IPS-15b (cell line): ENCODE results near the gene ADCY6.
"Not testable (repeated sequence)": the region's sequence is repeated elsewhere in the genome, so short reads cannot be mapped to it uniquely, and the experiment has no call there.

Experiments
- H3K27me3 ChIP-seq: one replicate; pipeline ENCODE4 v1.6.1; 2013; ENCODE audit warnings: low read length; ENCODE audit not compliant: control insufficient read depth, insufficient read depth
- H3K36me3 ChIP-seq: one replicate; pipeline ENCODE4 v1.6.1; 2013; ENCODE audit warnings: low read length; ENCODE audit not compliant: control insufficient read depth, insufficient read depth
- H3K4me1 ChIP-seq: one replicate; pipeline ENCODE4 v1.6.1; 2013; ENCODE audit warnings: mild to moderate bottlenecking, low read length; ENCODE audit not compliant: control insufficient read depth, insufficient read depth
- H3K4me3 ChIP-seq: one replicate; pipeline ENCODE4 v1.5.1; 2013; ENCODE audit warnings: low read depth, low read length
- H3K9ac ChIP-seq: one replicate; pipeline ENCODE4 v1.6.1; 2013; ENCODE audit warnings: low read depth, mild to moderate bottlenecking, low read length
- H3K9me3 ChIP-seq: one replicate; pipeline ENCODE4 v1.6.1; 2013; ENCODE audit warnings: mild to moderate bottlenecking, low read length; ENCODE audit not compliant: control insufficient read depth, insufficient read depth

ADCY6 gene

DNA sequence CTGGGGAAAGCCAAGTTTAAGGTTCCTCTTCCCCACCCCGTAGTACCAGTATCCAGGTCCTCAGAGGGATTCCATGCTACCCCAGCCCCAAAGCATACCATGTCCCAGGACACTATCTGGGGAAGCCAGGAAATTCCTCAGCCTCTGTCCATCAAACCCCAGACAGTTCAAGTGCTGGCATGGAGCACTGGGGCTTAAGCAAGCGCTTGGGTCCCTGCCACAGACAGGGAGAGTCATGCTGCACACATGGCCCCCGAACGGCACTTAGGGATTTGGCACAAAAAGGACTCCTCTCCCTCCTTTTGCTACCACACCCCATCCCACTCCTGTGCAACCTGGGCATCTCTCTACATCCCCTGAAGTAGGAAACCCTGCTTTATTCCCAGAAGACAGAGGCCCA, 21.8 kb downstream of the ADCY6 start:
- Histone ChIP-seq H3K9ac (no peak overlapping the region), H3K4me3 (no peak overlapping the region), H3K9me3 (no peaks in the 10 kb centered on the region), H3K4me1 (peaks cover 13% of the 10 kb centered on the region), H3K27me3 (no peaks in the 10 kb centered on the region), H3K36me3 (peaks cover 14% of the 10 kb centered on the region)

DNA sequence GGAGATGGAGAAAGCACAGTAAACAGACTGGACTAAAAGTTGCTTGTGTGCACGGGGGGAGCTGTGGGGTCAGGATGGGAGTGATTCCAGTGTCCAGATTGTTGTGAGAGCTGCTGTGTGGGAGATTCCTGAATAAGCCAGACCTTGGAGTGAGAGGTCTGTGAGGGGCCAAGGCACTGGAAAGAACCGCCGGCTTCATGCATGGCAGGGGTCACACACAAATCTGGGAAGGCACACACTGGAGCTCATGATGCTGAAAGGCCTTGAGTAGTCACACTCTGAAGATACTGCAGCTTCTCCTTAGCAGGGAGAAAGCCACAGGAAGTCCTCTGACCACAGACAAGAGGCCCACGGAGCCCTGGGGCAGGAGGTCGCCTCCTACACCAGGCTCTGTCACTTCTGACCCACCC, 23.1 kb downstream of the ADCY6 start:
- Histone ChIP-seq H3K4me1 (peaks cover 13% of the 10 kb centered on the region), H3K9ac (no peak overlapping the region), H3K4me3 (no peak overlapping the region), H3K9me3 (no peaks in the 10 kb centered on the region), H3K36me3 (peaks cover 5% of the 10 kb centered on the region), H3K27me3 (no peaks in the 10 kb centered on the region)

DNA sequence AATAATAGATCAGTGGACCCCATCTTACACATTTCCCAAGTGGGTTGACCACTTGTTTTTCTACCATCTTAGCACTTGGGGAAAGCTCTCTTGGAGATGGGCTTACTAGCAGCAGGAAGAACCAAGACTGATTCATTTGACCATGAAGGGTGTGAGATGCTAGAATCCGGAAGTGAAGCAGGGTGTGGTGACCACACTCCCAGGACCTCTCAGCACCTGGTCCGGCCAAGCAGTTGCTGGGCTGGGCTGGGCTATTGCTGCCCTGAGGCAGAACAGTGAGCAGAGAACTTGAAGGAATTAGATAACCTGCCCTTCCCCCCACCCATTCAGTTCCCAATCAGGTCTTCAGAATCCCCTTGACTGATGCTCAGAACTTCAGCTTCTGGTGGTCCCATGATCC, 24.4 kb downstream of the ADCY6 start:
- H3K36me3 ChIP-seq = peaks cover 5% of the 10 kb centered on the region
- H3K27me3 ChIP-seq = no peaks in the 10 kb centered on the region
- H3K9me3 ChIP-seq = no peaks in the 10 kb centered on the region
- peaks cover 13% of the 10 kb centered on the region for H3K4me1 ChIP-seq
- no peak overlapping the region for H3K4me3 ChIP-seq
- no peak overlapping the region for H3K9ac ChIP-seq

DNA sequence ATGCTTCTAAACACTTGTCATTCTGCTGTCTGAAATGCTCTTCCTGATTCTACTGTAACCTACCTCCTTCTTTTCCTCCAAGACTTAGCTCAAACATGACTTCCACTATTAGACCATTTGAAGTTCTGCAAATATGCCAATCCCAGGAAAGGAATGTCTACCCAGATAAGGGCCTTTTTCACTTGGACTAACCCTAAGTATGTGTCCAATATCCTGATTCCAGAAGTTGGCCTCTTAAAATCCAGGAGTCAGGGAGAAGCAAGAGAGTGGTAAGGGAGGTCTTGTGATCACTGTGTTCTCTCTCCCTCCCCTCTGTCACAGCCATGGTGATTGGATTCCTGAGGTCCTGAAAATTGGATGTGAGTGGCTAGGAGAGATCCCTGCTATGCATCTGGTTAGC, 30.2 kb downstream of the ADCY6 start:
- Histone ChIP-seq H3K27me3 (no peaks in the 10 kb centered on the region), H3K4me3 (no peak overlapping the region), H3K36me3 (no peaks in the 10 kb centered on the region), H3K9me3 (no peaks in the 10 kb centered on the region), H3K4me1 (no peaks in the 10 kb centered on the region), H3K9ac (no peak overlapping the region)

DNA sequence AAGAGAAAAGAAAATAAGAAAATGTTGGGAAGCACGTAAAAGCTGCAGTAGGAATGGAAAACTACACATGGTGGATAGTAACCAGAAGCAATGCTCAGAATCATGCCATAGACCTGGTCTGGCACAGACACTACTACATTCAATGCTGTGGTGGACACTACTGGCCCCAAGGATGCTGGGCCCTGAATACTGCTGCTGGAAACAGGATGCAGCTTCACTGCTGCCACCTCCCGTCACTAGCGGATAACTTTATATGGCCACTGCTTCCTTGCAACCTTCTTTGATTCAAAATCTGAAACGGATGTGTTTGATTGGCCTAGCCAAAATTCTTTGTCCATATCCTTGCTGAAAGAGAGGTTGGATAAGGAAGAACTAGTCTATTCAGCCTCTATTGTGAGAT, 30.7 kb downstream of the ADCY6 start:
- Histone ChIP-seq H3K4me1 (no peaks in the 10 kb centered on the region), H3K9ac (no peak overlapping the region), H3K4me3 (no peak overlapping the region), H3K36me3 (no peaks in the 10 kb centered on the region), H3K27me3 (no peaks in the 10 kb centered on the region), H3K9me3 (no peaks in the 10 kb centered on the region)

DNA sequence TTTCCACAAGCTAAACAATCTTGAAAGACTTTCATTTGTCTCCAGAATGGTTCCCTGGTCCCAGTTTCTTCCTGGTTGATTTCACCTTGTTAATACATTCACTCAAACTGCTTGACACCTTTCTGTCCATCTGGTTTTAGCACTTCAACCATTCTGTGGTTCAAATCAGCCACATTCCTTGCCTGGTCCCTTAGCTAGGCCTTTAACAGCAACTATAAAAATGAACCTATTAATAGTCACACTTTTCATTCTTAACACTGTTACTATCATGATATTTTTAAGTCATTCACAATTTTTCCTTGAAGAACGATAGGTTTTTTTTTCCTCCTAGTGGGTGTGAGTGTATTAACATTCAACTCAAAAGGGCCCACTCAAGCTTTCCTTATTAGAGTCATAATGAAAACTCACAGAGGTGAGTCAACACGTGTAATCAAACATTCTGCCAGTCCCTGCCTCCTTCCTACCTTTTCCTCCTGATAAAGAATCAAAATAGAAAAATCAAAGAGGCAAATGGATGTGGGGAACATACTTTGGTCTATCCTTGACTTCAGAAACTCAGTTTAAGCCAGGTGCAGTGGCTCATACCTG, 38.0 kb downstream of the ADCY6 start:
- H3K4me3 ChIP-seq = no peak overlapping the region
- no peak overlapping the region for H3K9ac ChIP-seq
- no peaks in the 10 kb centered on the region for H3K27me3 ChIP-seq
- no peaks in the 10 kb centered on the region for H3K36me3 ChIP-seq
- H3K4me1 ChIP-seq = no peaks in the 10 kb centered on the region
- H3K9me3 ChIP-seq = no peaks in the 10 kb centered on the region

DNA sequence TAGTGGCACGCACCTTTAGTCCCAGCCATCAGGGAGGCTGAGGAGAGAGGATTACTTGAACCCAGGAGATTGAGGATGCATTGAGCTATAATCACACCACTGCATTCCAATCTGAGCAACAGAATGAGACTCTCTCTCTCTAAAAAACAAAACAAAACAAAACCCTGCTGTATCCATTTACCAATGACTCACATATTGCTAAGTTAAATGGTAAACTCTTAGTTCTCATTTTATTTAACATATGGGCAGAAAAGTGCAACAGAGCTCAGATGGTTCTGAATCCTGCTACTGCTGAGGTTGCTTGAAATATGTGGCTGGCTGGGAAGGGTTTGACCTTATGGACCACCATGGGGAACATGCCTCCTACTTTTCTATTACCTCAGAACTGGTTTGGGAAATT, 38.7 kb downstream of the ADCY6 start:
- no peaks in the 10 kb centered on the region for H3K9me3 ChIP-seq
- H3K4me3 ChIP-seq = no peak overlapping the region
- no peaks in the 10 kb centered on the region for H3K36me3 ChIP-seq
- H3K4me1 ChIP-seq = no peaks in the 10 kb centered on the region
- H3K9ac ChIP-seq = no peak overlapping the region
- H3K27me3 ChIP-seq = no peaks in the 10 kb centered on the region

DNA sequence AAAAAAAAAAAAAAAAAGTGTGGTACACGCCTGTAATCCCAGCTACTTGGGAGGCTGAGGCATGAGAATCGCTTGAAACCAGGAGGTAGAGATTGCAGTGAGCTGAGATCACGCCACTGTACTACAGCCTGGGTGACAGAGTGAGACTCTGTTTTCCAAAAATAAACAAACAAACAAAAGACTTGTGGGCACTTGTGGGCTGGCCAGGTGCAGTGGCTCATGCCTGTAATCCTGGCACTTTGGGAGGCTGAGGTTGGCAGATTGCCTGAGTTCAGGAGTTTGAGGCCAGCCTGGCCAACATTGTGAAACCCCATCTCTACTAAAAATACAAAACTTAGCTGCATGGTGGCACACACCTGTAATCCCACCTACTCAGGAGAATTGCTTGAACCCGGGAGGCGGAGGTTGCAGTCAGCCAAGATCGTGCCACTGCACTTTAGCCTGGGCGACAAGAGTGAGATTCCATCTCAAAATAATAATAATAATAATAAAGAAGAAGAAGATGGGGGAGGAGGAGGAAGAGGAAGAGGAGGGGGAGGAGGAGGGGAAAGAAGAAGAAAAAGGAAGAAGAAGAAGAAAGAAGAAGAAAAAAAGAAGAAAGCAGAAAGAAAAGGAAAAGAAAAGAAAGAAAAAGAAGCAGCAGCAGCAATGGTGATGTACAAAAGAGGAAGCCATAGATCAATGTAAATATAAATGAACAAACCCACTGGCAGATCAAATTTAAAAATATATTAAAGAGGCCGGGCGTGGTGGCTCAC, 44.5 kb downstream of the ADCY6 start:
- Histone ChIP-seq H3K36me3 (no peaks in the 10 kb centered on the region), H3K4me3 (no peak overlapping the region), H3K9me3 (no peaks in the 10 kb centered on the region), H3K9ac (no peak overlapping the region), H3K4me1 (no peaks in the 10 kb centered on the region), H3K27me3 (no peaks in the 10 kb centered on the region)

DNA sequence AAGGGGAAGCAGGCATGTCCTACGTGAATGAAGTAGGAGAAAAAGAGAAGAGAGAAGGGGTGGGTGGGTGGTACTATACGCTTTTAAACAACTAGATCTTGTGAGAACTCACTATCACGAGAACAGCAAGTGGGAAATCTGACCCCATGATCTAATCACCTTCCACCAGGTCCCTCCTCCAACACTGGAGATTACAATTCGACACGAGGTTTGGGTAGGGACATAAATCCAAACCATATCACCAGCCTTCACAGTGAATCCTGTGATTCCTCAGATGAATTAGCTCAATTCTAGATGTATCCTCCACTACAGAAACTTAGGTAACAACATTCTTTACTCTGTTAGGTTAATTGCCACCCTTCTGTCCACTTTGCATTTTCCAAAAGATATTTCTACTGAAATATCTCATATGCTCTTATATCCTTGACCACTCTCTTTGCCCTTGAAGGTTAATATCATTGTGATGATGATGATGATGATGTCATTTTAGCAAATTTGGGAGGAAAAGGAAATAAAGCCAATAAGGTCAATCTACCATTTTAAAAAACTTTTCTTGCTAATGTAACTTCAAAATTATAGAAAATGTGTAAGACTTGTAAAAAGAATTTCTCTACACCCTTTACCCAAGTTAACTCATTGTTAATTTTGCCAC, 49.1 kb downstream of the ADCY6 start:
- no peak overlapping the region for H3K4me3 ChIP-seq
- no peak overlapping the region for H3K9ac ChIP-seq
- H3K27me3 ChIP-seq = no peaks in the 10 kb centered on the region
- no peaks in the 10 kb centered on the region for H3K4me1 ChIP-seq
- H3K9me3 ChIP-seq = no peaks in the 10 kb centered on the region
- H3K36me3 ChIP-seq = no peaks in the 10 kb centered on the region

DNA sequence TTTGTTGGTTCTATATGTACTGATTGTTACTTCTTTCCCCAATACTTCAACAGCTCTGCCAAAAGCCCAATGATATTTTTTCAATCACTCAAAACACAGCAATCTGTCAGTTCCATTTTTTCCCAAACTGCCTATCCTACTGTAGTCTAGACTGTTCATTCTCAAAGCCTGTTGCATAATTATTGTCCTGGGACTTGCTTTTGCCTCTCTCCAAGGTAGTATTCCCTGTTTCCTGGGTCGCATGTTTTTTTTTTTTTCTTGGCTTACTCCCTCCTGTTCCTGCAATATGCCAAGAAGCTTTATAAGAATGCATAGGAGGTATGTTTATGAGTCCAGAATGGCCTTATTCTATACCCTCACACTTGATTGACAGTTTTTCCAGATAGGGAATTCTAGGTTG, 52.4 kb downstream of the ADCY6 start:
- H3K27me3 ChIP-seq = no peaks in the 10 kb centered on the region
- no peak overlapping the region for H3K9ac ChIP-seq
- no peaks in the 10 kb centered on the region for H3K4me1 ChIP-seq

DNA sequence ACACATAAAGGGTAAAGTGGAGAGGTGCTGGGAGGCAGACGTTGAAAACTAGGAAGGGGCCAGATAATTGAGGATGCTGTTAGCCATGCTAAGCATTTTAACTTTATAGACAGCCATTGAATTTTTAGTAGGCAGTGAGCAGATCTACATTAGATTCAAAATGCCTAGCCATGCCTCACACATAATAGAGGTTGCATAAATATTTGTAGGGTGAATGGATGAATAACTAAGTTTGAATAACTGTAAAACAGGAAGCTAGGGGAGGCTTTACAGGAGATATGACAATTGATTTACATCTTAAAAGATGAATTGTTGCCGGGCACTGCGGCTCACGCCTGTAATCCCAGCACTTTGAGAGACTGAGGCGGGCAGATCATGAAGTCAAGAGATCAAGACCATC, 60.1 kb downstream of the ADCY6 start:
- Histone ChIP-seq H3K36me3 (no peaks in the 10 kb centered on the region), H3K4me1 (no peaks in the 10 kb centered on the region), H3K9me3 (no peaks in the 10 kb centered on the region), H3K9ac (no peak overlapping the region), H3K4me3 (no peak overlapping the region), H3K27me3 (no peaks in the 10 kb centered on the region)

More for the DNA sequence above, 52.4 kb downstream of the ADCY6 start:
- Histone ChIP-seq H3K4me3 (no peak overlapping the region), H3K36me3 (no peaks in the 10 kb centered on the region), H3K9me3 (no peaks in the 10 kb centered on the region)

DNA sequence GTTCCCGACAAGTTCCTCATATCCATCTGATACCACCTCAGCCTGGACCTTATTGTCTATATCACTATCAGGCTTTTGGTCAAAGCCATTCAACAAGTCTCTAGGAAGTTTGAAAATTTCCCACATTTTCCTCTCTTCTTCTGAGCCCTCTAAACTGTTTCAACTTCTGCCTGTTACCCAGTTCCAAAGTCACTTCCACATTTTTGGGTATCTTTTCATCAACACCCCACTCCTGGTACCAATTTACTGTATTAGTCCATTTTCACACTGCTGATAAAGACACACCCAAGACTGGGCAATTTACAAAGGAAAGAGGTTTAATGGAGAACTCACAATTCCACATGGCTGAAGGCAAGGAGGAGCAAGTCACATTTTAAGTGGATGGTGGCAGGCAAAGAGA, 68.2 kb downstream of the ADCY6 start:
- not testable (repeated sequence) for H3K9me3 ChIP-seq, H3K9ac ChIP-seq, H3K27me3 ChIP-seq, H3K36me3 ChIP-seq, H3K4me3 ChIP-seq, H3K4me1 ChIP-seq
